H1 (cell line): Measurements from ENCODE around the gene SIGLEC7. TPM values are rescaled to one million over a fixed set of nuclear protein-coding genes. Genes with fewer than 3 reads are reported as not detected.

Experiments used
- NRF1 ChIP-seq: IDR thresholded peaks from 2 replicates; pipeline ENCODE4 v1.6.1; 2011; ENCODE audit warnings: mild to moderate bottlenecking, low read depth, low read length, improper control_type of control experiment
- RBBP5 ChIP-seq: IDR thresholded peaks from 2 replicates; pipeline ENCODE4 v1.7.1; 2012; ENCODE audit warnings: low read depth, mild to moderate bottlenecking, inconsistent platforms, low read length, moderate library complexity, borderline replicate concordance
- TEAD4 ChIP-seq: IDR thresholded peaks from 2 replicates; pipeline ENCODE4 v1.6.1; 2012; ENCODE audit warnings: low read depth, low read length, inconsistent platforms, mixed read lengths
- polyA plus RNA-seq, 7 experiments: library from polyadenylated mRNA; depleted of rRNA in 3 of 7; stranded (reverse) in 5 of 7; unstranded in 2 of 7; fragments of >200 nt in 5 of 7; fragments of 200-250 nt in 2 of 7; gene quantifications; 1 replicate in 5 of 7; 2 replicates in 1 of 7; 4 replicates in 1 of 7; pipeline versions ENCODE4 v1.2.1 to v1.2.3, GENCODE V29; 2011 to 2013; ENCODE audit warnings: missing spikeins in 2 of 7, mixed read lengths in 2 of 7
- total RNA-seq: library from RNA; stranded (reverse); fragmentation: NEBNext Ultra II Directional; extraction: Animal tissue kit (Norgen Biotek cat#: 25700); gene quantifications from 2 replicates; pipeline ENCODE4 v1.2.1, GENCODE V29; 2021
- TF ChIP-seq, protein P1 (sequence below): fragments of 300-600 bp; sonication (generic); IDR thresholded peaks from 2 replicates; pipeline ENCODE4 v1.7.1; 2012; ENCODE audit warnings: low read length, moderate library complexity, mild to moderate bottlenecking, inconsistent platforms; ENCODE audit not compliant: insufficient replicate concordance

SIGLEC7 gene
- total and polyA plus RNA-seq, 2 of the 8 experiments (the other 6 are each of a cell fraction or from before 2014, with no cell fraction given): not detected

DNA sequence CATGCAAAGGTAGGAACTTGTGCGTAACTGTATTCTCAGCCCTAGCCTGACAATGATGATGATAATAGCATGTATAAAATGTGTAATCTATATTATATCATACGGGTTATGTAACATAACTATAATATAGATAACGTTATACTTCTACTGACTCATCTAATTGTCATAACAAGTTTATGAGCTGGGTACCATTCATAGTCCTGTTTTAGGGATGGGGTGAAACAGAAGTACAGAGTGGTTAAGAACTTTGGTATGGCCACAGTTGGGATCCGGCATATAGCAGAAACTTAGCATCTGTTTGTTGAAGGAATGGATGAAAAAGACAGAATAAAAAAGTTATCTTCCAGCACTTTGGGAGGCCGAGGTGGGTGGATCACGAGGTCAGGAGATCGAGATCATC lies 39.1 kb upstream of the SIGLEC7 start (continued):
- TF ChIP-seq, protein P1, sequence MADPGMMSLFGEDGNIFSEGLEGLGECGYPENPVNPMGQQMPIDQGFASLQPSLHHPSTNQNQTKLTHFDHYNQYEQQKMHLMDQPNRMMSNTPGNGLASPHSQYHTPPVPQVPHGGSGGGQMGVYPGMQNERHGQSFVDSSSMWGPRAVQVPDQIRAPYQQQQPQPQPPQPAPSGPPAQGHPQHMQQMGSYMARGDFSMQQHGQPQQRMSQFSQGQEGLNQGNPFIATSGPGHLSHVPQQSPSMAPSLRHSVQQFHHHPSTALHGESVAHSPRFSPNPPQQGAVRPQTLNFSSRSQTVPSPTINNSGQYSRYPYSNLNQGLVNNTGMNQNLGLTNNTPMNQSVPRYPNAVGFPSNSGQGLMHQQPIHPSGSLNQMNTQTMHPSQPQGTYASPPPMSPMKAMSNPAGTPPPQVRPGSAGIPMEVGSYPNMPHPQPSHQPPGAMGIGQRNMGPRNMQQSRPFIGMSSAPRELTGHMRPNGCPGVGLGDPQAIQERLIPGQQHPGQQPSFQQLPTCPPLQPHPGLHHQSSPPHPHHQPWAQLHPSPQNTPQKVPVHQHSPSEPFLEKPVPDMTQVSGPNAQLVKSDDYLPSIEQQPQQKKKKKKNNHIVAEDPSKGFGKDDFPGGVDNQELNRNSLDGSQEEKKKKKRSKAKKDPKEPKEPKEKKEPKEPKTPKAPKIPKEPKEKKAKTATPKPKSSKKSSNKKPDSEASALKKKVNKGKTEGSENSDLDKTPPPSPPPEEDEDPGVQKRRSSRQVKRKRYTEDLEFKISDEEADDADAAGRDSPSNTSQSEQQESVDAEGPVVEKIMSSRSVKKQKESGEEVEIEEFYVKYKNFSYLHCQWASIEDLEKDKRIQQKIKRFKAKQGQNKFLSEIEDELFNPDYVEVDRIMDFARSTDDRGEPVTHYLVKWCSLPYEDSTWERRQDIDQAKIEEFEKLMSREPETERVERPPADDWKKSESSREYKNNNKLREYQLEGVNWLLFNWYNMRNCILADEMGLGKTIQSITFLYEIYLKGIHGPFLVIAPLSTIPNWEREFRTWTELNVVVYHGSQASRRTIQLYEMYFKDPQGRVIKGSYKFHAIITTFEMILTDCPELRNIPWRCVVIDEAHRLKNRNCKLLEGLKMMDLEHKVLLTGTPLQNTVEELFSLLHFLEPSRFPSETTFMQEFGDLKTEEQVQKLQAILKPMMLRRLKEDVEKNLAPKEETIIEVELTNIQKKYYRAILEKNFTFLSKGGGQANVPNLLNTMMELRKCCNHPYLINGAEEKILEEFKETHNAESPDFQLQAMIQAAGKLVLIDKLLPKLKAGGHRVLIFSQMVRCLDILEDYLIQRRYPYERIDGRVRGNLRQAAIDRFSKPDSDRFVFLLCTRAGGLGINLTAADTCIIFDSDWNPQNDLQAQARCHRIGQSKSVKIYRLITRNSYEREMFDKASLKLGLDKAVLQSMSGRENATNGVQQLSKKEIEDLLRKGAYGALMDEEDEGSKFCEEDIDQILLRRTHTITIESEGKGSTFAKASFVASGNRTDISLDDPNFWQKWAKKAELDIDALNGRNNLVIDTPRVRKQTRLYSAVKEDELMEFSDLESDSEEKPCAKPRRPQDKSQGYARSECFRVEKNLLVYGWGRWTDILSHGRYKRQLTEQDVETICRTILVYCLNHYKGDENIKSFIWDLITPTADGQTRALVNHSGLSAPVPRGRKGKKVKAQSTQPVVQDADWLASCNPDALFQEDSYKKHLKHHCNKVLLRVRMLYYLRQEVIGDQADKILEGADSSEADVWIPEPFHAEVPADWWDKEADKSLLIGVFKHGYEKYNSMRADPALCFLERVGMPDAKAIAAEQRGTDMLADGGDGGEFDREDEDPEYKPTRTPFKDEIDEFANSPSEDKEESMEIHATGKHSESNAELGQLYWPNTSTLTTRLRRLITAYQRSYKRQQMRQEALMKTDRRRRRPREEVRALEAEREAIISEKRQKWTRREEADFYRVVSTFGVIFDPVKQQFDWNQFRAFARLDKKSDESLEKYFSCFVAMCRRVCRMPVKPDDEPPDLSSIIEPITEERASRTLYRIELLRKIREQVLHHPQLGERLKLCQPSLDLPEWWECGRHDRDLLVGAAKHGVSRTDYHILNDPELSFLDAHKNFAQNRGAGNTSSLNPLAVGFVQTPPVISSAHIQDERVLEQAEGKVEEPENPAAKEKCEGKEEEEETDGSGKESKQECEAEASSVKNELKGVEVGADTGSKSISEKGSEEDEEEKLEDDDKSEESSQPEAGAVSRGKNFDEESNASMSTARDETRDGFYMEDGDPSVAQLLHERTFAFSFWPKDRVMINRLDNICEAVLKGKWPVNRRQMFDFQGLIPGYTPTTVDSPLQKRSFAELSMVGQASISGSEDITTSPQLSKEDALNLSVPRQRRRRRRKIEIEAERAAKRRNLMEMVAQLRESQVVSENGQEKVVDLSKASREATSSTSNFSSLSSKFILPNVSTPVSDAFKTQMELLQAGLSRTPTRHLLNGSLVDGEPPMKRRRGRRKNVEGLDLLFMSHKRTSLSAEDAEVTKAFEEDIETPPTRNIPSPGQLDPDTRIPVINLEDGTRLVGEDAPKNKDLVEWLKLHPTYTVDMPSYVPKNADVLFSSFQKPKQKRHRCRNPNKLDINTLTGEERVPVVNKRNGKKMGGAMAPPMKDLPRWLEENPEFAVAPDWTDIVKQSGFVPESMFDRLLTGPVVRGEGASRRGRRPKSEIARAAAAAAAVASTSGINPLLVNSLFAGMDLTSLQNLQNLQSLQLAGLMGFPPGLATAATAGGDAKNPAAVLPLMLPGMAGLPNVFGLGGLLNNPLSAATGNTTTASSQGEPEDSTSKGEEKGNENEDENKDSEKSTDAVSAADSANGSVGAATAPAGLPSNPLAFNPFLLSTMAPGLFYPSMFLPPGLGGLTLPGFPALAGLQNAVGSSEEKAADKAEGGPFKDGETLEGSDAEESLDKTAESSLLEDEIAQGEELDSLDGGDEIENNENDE: no peak
- no peak for TF ChIP-seq RBBP5
- TF ChIP-seq NRF1: no peak
- no peak for TF ChIP-seq TEAD4
